PFSK-1 (cell line): ENCODE data around the gene CD5L.

ENCODE experiments used
- POLR2AphosphoS5 ChIP-seq: IDR thresholded peaks from 2 replicates; pipeline ENCODE4 v1.6.1; 2012; ENCODE audit warnings: low read depth, mild to moderate bottlenecking, control low read depth, low read length, moderate library complexity
- SIN3A ChIP-seq: IDR thresholded peaks from 2 replicates; pipeline ENCODE4 v1.6.1; 2012; ENCODE audit warnings: mild to moderate bottlenecking, low read length, moderate library complexity, borderline replicate concordance; ENCODE audit not compliant: insufficient read depth
- TAF1 ChIP-seq: IDR thresholded peaks from 2 replicates; pipeline ENCODE4 v1.6.1; 2012; ENCODE audit warnings: low read length, control low read depth, borderline replicate concordance; ENCODE audit not compliant: insufficient read depth
- TF ChIP-seq, protein P1 (sequence below), 2 experiments: IDR thresholded peaks; 2 replicates each; pipeline versions ENCODE4 v1.6.1 to v1.8.0; 2011 to 2012; ENCODE audit warnings: low read depth in 2 of 2, low read length in 2 of 2, control low read depth in 1 of 2, inconsistent platforms in 1 of 2, mild to moderate bottlenecking in 1 of 2, moderate library complexity in 1 of 2; ENCODE audit not compliant: insufficient read depth in 1 of 2

DNA sequence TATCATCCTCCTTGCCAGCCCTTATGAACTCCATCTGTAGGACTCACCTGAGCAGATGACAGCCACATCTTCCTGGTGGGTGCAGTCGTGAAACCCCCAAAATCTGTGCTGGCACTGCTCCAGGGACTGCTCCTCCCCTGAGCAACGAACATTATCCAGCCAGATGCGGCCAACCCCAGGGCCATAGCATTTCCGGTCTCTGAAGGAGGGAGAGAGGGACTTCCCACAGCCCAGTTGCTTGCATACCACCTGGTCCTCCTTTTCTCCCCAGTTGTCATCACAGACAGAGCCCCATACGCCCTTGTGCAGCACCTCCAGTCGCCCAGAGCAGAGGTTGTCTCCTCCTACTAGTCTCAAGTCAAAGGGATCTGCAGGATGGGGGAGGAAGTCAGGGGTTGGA lies 8.5 kb downstream of the CD5L start:
- no peak for TF ChIP-seq SIN3A
- TF ChIP-seq POLR2AphosphoS5: no peak
- no peak for TF ChIP-seq TAF1
- TF ChIP-seq, protein P1, sequence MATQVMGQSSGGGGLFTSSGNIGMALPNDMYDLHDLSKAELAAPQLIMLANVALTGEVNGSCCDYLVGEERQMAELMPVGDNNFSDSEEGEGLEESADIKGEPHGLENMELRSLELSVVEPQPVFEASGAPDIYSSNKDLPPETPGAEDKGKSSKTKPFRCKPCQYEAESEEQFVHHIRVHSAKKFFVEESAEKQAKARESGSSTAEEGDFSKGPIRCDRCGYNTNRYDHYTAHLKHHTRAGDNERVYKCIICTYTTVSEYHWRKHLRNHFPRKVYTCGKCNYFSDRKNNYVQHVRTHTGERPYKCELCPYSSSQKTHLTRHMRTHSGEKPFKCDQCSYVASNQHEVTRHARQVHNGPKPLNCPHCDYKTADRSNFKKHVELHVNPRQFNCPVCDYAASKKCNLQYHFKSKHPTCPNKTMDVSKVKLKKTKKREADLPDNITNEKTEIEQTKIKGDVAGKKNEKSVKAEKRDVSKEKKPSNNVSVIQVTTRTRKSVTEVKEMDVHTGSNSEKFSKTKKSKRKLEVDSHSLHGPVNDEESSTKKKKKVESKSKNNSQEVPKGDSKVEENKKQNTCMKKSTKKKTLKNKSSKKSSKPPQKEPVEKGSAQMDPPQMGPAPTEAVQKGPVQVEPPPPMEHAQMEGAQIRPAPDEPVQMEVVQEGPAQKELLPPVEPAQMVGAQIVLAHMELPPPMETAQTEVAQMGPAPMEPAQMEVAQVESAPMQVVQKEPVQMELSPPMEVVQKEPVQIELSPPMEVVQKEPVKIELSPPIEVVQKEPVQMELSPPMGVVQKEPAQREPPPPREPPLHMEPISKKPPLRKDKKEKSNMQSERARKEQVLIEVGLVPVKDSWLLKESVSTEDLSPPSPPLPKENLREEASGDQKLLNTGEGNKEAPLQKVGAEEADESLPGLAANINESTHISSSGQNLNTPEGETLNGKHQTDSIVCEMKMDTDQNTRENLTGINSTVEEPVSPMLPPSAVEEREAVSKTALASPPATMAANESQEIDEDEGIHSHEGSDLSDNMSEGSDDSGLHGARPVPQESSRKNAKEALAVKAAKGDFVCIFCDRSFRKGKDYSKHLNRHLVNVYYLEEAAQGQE (IDR thresholded peaks at IDR 0.05; ENCODE audit: insufficient read depth in 1 of 2, low read depth in 2 of 2, low read length in 2 of 2): no peak
